ENCODE data around the gene NOS1AP.
"Not testable (repeated sequence)": the region's sequence is repeated elsewhere in the genome, so short reads cannot be mapped to it uniquely, and the experiment has no call there.

Gene NOS1AP

GRCh38 chr1:162172311-162173102 lies 103.0 kb downstream of the NOS1AP start:
- DNase-seq = no peak

GRCh38 chr1:162173607-162174006 lies 104.1 kb downstream of the NOS1AP start:
- not testable (repeated sequence) for DNase-seq

- DNase-seq = not testable (repeated sequence)
Observed at GRCh38 chr1:162174027-162174426, 104.5 kb downstream of the NOS1AP start.

GRCh38 chr1:162175379-162176081 lies 106.0 kb downstream of the NOS1AP start:
- DNase-seq = no peak

GRCh38 chr1:162177126-162177525 lies 107.6 kb downstream of the NOS1AP start:
- DNase-seq = no peak

GRCh38 chr1:162178432-162178831 lies 108.9 kb downstream of the NOS1AP start:
- DNase-seq = no peak

- no peak for DNase-seq
Observed at GRCh38 chr1:162179121-162179520, 109.6 kb downstream of the NOS1AP start.

- DNase-seq = no peak
Observed at GRCh38 chr1:162180813-162181212, 111.3 kb downstream of the NOS1AP start.

GRCh38 chr1:162182090-162182489 lies 112.6 kb downstream of the NOS1AP start:
- no peak for DNase-seq

- DNase-seq = no peak
Observed at GRCh38 chr1:162185314-162186025, 116.0 kb downstream of the NOS1AP start.

- no peak for DNase-seq
Observed at GRCh38 chr1:162186026-162186374, 116.5 kb downstream of the NOS1AP start.

GRCh38 chr1:162186406-162186805 lies 116.9 kb downstream of the NOS1AP start:
- no peak for DNase-seq

GRCh38 chr1:162187687-162188276 lies 118.3 kb downstream of the NOS1AP start:
- DNase-seq = no peak

- DNase-seq = no peak
Observed at GRCh38 chr1:162189345-162189744, 119.9 kb downstream of the NOS1AP start.

- no peak for DNase-seq
Observed at GRCh38 chr1:162191396-162192305, 122.2 kb downstream of the NOS1AP start.

- no peak for DNase-seq
Observed at GRCh38 chr1:162192306-162192678, 122.8 kb downstream of the NOS1AP start.

- DNase-seq = no peak
Observed at GRCh38 chr1:162192763-162193162, 123.3 kb downstream of the NOS1AP start.

GRCh38 chr1:162193221-162193620 lies 123.7 kb downstream of the NOS1AP start:
- DNase-seq = no peak

- DNase-seq = no peak
Observed at GRCh38 chr1:162193815-162194214, 124.3 kb downstream of the NOS1AP start.

GRCh38 chr1:162195567-162195966 lies 126.1 kb downstream of the NOS1AP start:
- DNase-seq = no peak

- no peak for DNase-seq
Observed at GRCh38 chr1:162196387-162196786, 126.9 kb downstream of the NOS1AP start.

- no peak for DNase-seq
Observed at GRCh38 chr1:162197041-162197531, 127.6 kb downstream of the NOS1AP start.
